HT1080 (cell line): ENCODE data around the gene RIIAD1. TPM values are rescaled to one million over a fixed set of nuclear protein-coding genes. Genes with fewer than 3 reads are reported as not detected.
"Not testable (repeated sequence)": the region's sequence is repeated elsewhere in the genome, so short reads cannot be mapped to it uniquely, and the experiment has no call there.

Experiments
- DNase-seq: peaks from one replicate; pipeline ENCODE4 v3.0.0-alpha.2; 2015; ENCODE audit warnings: low read depth
- polyA plus RNA-seq, 2 experiments: library from polyadenylated mRNA; depleted of rRNA; stranded (reverse); fragments of >200 nt; gene quantifications; 2 replicates each; pipeline ENCODE4 v1.2.3, GENCODE V29; 2015
- total RNA-seq: library from RNA; depleted of rRNA; stranded (reverse); fragments of >200 nt; shearing (Covaris generic); gene quantifications from 2 replicates; pipeline ENCODE4 v1.2.3, GENCODE V29; 2014; rRNA removed

The RIIAD1 gene
- total RNA-seq, result not detected in 2 replicates
- not detected in 2 replicates for polyA plus RNA-seq (2015; cell fraction: cytosol; rRNA removed)
- not detected in 2 replicates for polyA plus RNA-seq (2015; cell fraction: nucleus; rRNA removed)

GRCh38 chr1:151720974-151721787 lies at the start of gene RIIAD1:
Gene RIIAD1 (plus strand): TSS chr1:151721522. CDS start chr1:151721537, 15 bp downstream.
- DNase-seq, result no peak

GRCh38 chr1:151673407-151673806 lies 47.9 kb upstream of the RIIAD1 start:
- no peak for DNase-seq

- DNase-seq, result peak; percentile 33
These were observed 40.9 kb upstream of the RIIAD1 start for GRCh38 chr1:151680391-151680790.

GRCh38 chr1:151680826-151681225 lies 40.5 kb upstream of the RIIAD1 start:
- DNase-seq, result peak; percentile 92

GRCh38 chr1:151681923-151682322 lies 39.4 kb upstream of the RIIAD1 start:
- no peak for DNase-seq

GRCh38 chr1:151682901-151683300 lies 38.4 kb upstream of the RIIAD1 start:
- DNase-seq, result not testable (repeated sequence)

- no peak for DNase-seq
These were observed 37.2 kb upstream of the RIIAD1 start for GRCh38 chr1:151684128-151684527.

GRCh38 chr1:151686561-151686960 lies 34.8 kb upstream of the RIIAD1 start:
- DNase-seq, result no peak

- DNase-seq, result no peak
These were observed 31.8 kb upstream of the RIIAD1 start for GRCh38 chr1:151689494-151689893.

GRCh38 chr1:151692226-151692625 lies 29.1 kb upstream of the RIIAD1 start:
- peak; percentile 27 for DNase-seq

GRCh38 chr1:151693057-151693651 lies 28.2 kb upstream of the RIIAD1 start:
- peak; percentile 34 for DNase-seq

- no peak for DNase-seq
These were observed 19.8 kb upstream of the RIIAD1 start for GRCh38 chr1:151701515-151701914.

- no peak for DNase-seq
These were observed 18.4 kb upstream of the RIIAD1 start for GRCh38 chr1:151702936-151703335.

GRCh38 chr1:151703813-151704212 lies 17.5 kb upstream of the RIIAD1 start:
- no peak for DNase-seq

- DNase-seq, result no peak
These were observed 17.1 kb upstream of the RIIAD1 start for GRCh38 chr1:151704246-151704645.

GRCh38 chr1:151705146-151705545 lies 16.2 kb upstream of the RIIAD1 start:
- DNase-seq, result no peak

GRCh38 chr1:151705753-151706463 lies 15.4 kb upstream of the RIIAD1 start:
- peak; percentile 14 for DNase-seq

GRCh38 chr1:151706464-151707415 lies 14.6 kb upstream of the RIIAD1 start:
- no peak for DNase-seq

- no peak for DNase-seq
These were observed 13.7 kb upstream of the RIIAD1 start for GRCh38 chr1:151707541-151708065.

GRCh38 chr1:151708891-151709290 lies 12.4 kb upstream of the RIIAD1 start:
- DNase-seq, result no peak
